GM12878 (cell line): ENCODE data around the gene TSTD2. TPM values are rescaled to one million over a fixed set of nuclear protein-coding genes. Genes with fewer than 3 reads are reported as not detected.
A peak's percentile ranks its signal among the peaks of the same experiment; 100 is the strongest.

Experiments used
- ATAC-seq: fragments of 200-7000 bp; cut with Tn5 transposase; 3 replicates; pipeline ENCODE4 v1.9.1; 2020; ENCODE audit warnings: mild to moderate bottlenecking, moderate library complexity
- BruUV-seq: library from RNA; stranded (reverse); fragments of 400-500 nt; replicated peaks from 2 replicates; lab custom pipeline; 2021; lab: Mats Ljungman, UMichigan
- CTCF ChIA-PET: fragments of 300-600 bp; sonication (Branson Sonifier 250); formaldehyde crosslinking; extraction: SDS; loops from one replicate; lab custom pipeline; 2021; ENCODE audit warnings: inconsistent platforms; lab: Yijun Ruan, JAX
- POLR2A ChIA-PET: fragments of 350-600 bp; formaldehyde crosslinking; extraction: SDS; loops from one replicate; lab custom pipeline; 2021; ENCODE audit warnings: inconsistent platforms; lab: Charles Lee
- RAD21 ChIA-PET: fragments of 300-600 bp; sonication (Branson Sonifier 250); formaldehyde crosslinking; loops from one replicate; lab custom pipeline; 2023; ENCODE audit warnings: antibody characterized with exemption; ENCODE audit not compliant: unreplicated experiment; lab: Charles Lee
- SMC1A ChIA-PET: fragments of 300-600 bp; sonication (Branson Sonifier 250); formaldehyde crosslinking; loops from one replicate; lab custom pipeline; 2023; ENCODE audit not compliant: unreplicated experiment, uncharacterized antibody; lab: Charles Lee
- DNase-seq: peaks from one replicate; pipeline ENCODE4 v3.0.0-alpha.2; 2011; ENCODE audit warnings: low read depth, low spot score
- FAIRE-seq: peaks from 3 replicates; lab custom pipeline; 2011; peaks lifted over from hg19 to GRCh38; lab: Jason Lieb, UNC
- H2AFZ ChIP-seq: 2 replicates; pipeline ENCODE4 v1.6.0; 2011; ENCODE audit warnings: low read depth, low read length, control low read depth; ENCODE audit not compliant: control insufficient read depth
- H3K27ac ChIP-seq: 2 replicates; pipeline ENCODE4 v1.5.1; 2011; ENCODE audit warnings: control low read depth; ENCODE audit not compliant: control insufficient read depth, insufficient read depth
- H3K27me3 ChIP-seq, 2 experiments: replicated peaks in 1 of 2; 2 replicates each; pipeline versions ENCODE4 v1.6.0 to v1.6.1; 2011; ENCODE audit warnings: low read length in 1 of 2; ENCODE audit not compliant: control insufficient read depth in 2 of 2, insufficient read depth in 2 of 2
- H3K36me3 ChIP-seq, 2 experiments: 2 replicates each; pipeline ENCODE4 v1.5.1; 2011; ENCODE audit warnings: low read length in 1 of 2; ENCODE audit not compliant: control insufficient read depth in 2 of 2, insufficient read depth in 2 of 2
- H3K4me1 ChIP-seq: 2 replicates; pipeline ENCODE4 v1.6.1; 2011; ENCODE audit warnings: mild to moderate bottlenecking, low read length, moderate library complexity, mixed read lengths; ENCODE audit not compliant: control insufficient read depth, insufficient read depth
- H3K4me2 ChIP-seq: 2 replicates; pipeline ENCODE4 v1.6.0; 2011; ENCODE audit warnings: control low read depth; ENCODE audit not compliant: control insufficient read depth, insufficient read depth
- H3K4me3 ChIP-seq: fragments of 200-600 bp; sonication (generic); 2 replicates; pipeline ENCODE4 v1.5.1; 2016
- H3K79me2 ChIP-seq: 2 replicates; pipeline ENCODE4 v1.6.0; 2011; ENCODE audit warnings: low read length; ENCODE audit not compliant: control insufficient read depth, insufficient read depth
- H3K9ac ChIP-seq: 2 replicates; pipeline ENCODE4 v1.8.0; 2011; ENCODE audit warnings: low read length, control low read depth, mixed read lengths; ENCODE audit not compliant: control insufficient read depth, insufficient read depth
- H3K9me3 ChIP-seq: replicated peaks from 3 replicates; pipeline ENCODE4 v1.5.1; 2011; ENCODE audit warnings: mild to moderate bottlenecking, low read length; ENCODE audit not compliant: control insufficient read depth, insufficient read depth
- H4K20me1 ChIP-seq: 2 replicates; pipeline ENCODE4 v1.6.0; 2011; ENCODE audit not compliant: control insufficient read depth, insufficient read depth
- GABPA ChIP-seq: IDR thresholded peaks from 2 replicates; pipeline ENCODE4 v1.6.1; 2014; ENCODE audit warnings: antibody characterized with exemption, low read depth, mild to moderate bottlenecking, inconsistent platforms
- MYB ChIP-seq: fragments of 150-350 bp; IDR thresholded peaks from 2 replicates; pipeline ENCODE4 v1.6.1; 2014; ENCODE audit warnings: mild to moderate bottlenecking, low read depth, low read length, borderline replicate concordance
- NR2C1 ChIP-seq: fragments of 450-650 bp; IDR thresholded peaks from 2 replicates; pipeline ENCODE4 v1.6.1; 2017; ENCODE audit warnings: antibody characterized with exemption, mild to moderate bottlenecking, moderate library complexity
- RBBP5 ChIP-seq: fragments of 200-600 bp; sonication (generic); conservative IDR thresholded peaks from 2 replicates; pipeline ENCODE4 v1.6.1; 2016
- ZNF217 ChIP-seq: fragments of 450-650 bp; IDR thresholded peaks from 2 replicates; pipeline ENCODE4 v1.6.1; 2017; ENCODE audit warnings: antibody characterized with exemption, mild to moderate bottlenecking
- ZNF687 ChIP-seq: fragments of 450-650 bp; IDR thresholded peaks from 2 replicates; pipeline ENCODE4 v1.6.1; 2017; ENCODE audit warnings: mild to moderate bottlenecking, moderate library complexity
- WGBS: methylation state at CpG from one replicate; pipeline ENCODE4 v1.1.6; 2016; ENCODE audit warnings: low lambda C conversion rate; ENCODE audit not compliant: insufficient replicate concordance, insufficient coverage; ENCODE audit errors: missing lambda C conversion rate; 5-methylcytosine and 5-hydroxymethylcytosine counted together
- in situ Hi-C: fragments of 300-500 bp; cut with MboI; formaldehyde crosslinking; loops from 9 replicates; pipeline ENCODE4 v1.14.3; 2018; ENCODE audit warnings: mixed read lengths
- intact Hi-C: fragments of 100-400 bp; cut with micrococcal nuclease; formaldehyde crosslinking; loops from one replicate; pipeline ENCODE4 v1.14.2; 2022; ENCODE audit not compliant: unreplicated experiment
- polyA plus RNA-seq, 11 experiments: library from polyadenylated mRNA; depleted of rRNA in 4 of 11; unstranded in 6 of 11; stranded (reverse) in 5 of 11; fragments of >200 nt; fragmentation: Nextera tagmentation in 4 of 11; fragmentation: Illumina TruSeq in 1 of 11; extraction: Ambion mirVana in 4 of 11; extraction: Trizol in 1 of 11; gene quantifications; 1 replicate in 1 of 11; 2 replicates in 10 of 11; pipeline versions ENCODE4 v1.2.1 to v1.2.3, GENCODE V29; 2011 to 2016; ENCODE audit warnings: inconsistent platforms in 2 of 11, missing spikeins in 2 of 11, low read depth in 1 of 11
- total RNA-seq, 4 experiments: library from RNA; depleted of rRNA in 3 of 4; stranded (reverse); fragments of >200 nt in 3 of 4; fragmentation: Illumina TruSeq in 1 of 4; extraction: Trizol in 1 of 4; gene quantifications; 2 replicates each; pipeline versions ENCODE4 v1.2.1 to v1.2.3, GENCODE V29; 2013 to 2021
- TF ChIP-seq, protein P1 (sequence below): fragments of 450-650 bp; IDR thresholded peaks from 2 replicates; pipeline ENCODE4 v1.6.1; 2017; ENCODE audit warnings: mild to moderate bottlenecking, moderate library complexity

Gene TSTD2
- total and polyA plus RNA-seq, 10 of the 15 experiments (the other 5 are each of a cell fraction or from before 2014, with no cell fraction given) = 5.0 to 30.6 (median 14.1) TPM

- in situ Hi-C loops (no loop called here), intact Hi-C loops (loop anchor here (1.0 to 2.0 kb wide), 3 partner anchors 30 to 56 kb away; no protein-coding TSS in a partner anchor)
- peak overlapping the region; percentile 62 for H3K9ac ChIP-seq
- ChIA-PET RAD21 (interaction anchor here (0.7 to 3.7 kb wide), 8 partner anchors 30 to 152 kb away, joined by 3 to 51 read pairs (median 15); partner anchors contain the start of gene TMOD1), CTCF (interaction anchor here (0.8 to 5.5 kb wide), 12 partner anchors 10 to 146 kb away, joined by 3 to 40 read pairs (median 6); partner anchors contain the start of genes NCBP1, TMOD1 and TSTD2), POLR2A (interaction anchor here (0.7 to 4.2 kb wide), 5 partner anchors 10 to 90 kb away, joined by 3 to 30 read pairs (median 8); partner anchors contain the start of genes NCBP1 and TMOD1), SMC1A (interaction anchor here (0.7 to 6.0 kb wide), 13 partner anchors 9 to 406 kb away, joined by 3 to 80 read pairs (median 8); partner anchors contain the start of gene TMOD1)
- TSS peak; percentile 89 for BruUV-seq
- H3K27me3 ChIP-seq = no peaks in the 10 kb centered on the region
- 4% methylated on average over 3 of the region's 3 CpGs for WGBS
- peaks cover 0 to 1% of the 10 kb centered on the region in 2 experiments; a peak in 3 of 4 replicates for H3K36me3 ChIP-seq
- peak overlapping the region; percentile 91 for H3K27ac ChIP-seq
- DNase-seq (no peak), FAIRE-seq (no peak), ATAC-seq (peak; percentile 77)
- H4K20me1 ChIP-seq = no peaks in the 10 kb centered on the region
- H3K4me1 ChIP-seq = peaks cover 35% of the 10 kb centered on the region
- H3K4me3 ChIP-seq = peak overlapping the region; percentile 48; the same call in 1 of the 2 replicates
- peak overlapping the region; percentile 99 for H3K4me2 ChIP-seq
- TF ChIP-seq GABPA (no peak), NR2C1 (no peak), MYB (no peak), RBBP5 (no peak), ZNF687 (no peak; the same call in 1 of the 2 replicates), ZNF217 (0 out of 2 replicates have a peak, but pooled peaks have one; percentile 16)
- TF ChIP-seq, protein P1, sequence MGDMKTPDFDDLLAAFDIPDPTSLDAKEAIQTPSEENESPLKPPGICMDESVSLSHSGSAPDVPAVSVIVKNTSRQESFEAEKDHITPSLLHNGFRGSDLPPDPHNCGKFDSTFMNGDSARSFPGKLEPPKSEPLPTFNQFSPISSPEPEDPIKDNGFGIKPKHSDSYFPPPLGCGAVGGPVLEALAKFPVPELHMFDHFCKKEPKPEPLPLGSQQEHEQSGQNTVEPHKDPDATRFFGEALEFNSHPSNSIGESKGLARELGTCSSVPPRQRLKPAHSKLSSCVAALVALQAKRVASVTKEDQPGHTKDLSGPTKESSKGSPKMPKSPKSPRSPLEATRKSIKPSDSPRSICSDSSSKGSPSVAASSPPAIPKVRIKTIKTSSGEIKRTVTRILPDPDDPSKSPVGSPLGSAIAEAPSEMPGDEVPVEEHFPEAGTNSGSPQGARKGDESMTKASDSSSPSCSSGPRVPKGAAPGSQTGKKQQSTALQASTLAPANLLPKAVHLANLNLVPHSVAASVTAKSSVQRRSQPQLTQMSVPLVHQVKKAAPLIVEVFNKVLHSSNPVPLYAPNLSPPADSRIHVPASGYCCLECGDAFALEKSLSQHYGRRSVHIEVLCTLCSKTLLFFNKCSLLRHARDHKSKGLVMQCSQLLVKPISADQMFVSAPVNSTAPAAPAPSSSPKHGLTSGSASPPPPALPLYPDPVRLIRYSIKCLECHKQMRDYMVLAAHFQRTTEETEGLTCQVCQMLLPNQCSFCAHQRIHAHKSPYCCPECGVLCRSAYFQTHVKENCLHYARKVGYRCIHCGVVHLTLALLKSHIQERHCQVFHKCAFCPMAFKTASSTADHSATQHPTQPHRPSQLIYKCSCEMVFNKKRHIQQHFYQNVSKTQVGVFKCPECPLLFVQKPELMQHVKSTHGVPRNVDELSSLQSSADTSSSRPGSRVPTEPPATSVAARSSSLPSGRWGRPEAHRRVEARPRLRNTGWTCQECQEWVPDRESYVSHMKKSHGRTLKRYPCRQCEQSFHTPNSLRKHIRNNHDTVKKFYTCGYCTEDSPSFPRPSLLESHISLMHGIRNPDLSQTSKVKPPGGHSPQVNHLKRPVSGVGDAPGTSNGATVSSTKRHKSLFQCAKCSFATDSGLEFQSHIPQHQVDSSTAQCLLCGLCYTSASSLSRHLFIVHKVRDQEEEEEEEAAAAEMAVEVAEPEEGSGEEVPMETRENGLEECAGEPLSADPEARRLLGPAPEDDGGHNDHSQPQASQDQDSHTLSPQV = no peak
- H3K9me3 ChIP-seq = no peaks in the 10 kb centered on the region
- H2AFZ ChIP-seq = peak overlapping the region; percentile 22
- no peaks in the 10 kb centered on the region; the same call in 1 of the 2 replicates for H3K79me2 ChIP-seq
These were observed 74.5 kb downstream of the TSTD2 start for GRCh38 chr9:97558701-97559101.
